ENCODE results near the gene CSNK2B.

DNA sequence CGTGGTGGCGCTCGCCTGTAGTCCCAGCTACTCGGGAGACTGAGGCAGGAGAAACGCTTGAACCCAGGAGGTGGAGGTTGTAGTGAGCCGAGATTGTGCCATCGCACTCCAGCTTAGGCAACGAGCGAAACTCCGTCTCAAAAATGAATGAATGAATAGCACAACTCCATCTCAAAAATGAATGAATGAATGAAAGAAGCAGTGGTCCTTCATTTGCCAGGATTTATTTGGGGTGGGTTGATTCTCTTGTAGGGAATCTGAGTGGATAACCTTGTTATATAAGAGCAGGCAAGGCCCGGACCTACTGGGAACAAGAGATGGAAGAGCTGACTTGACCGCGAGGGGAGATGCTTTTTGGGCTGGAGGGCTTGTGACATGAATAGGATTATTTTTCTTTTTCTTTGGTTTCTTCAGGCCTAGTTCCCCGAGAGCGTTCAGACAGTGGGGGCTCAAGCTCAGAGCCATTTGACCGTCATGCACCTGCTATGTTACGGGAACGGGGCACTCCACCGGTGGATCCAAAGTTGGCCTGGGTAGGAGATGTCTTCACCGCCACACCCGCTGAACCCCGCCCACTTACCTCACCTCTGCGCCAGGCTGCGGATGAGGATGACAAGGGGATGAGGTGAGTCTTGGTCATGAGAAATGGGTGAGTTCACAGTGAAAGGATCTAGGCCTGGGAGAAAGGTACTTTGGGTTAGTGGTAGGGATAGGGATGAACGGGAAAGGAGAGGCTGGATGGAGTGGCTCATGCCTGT, 35.5 kb upstream of the CSNK2B start:
- TF ChIP-seq, protein P1, sequence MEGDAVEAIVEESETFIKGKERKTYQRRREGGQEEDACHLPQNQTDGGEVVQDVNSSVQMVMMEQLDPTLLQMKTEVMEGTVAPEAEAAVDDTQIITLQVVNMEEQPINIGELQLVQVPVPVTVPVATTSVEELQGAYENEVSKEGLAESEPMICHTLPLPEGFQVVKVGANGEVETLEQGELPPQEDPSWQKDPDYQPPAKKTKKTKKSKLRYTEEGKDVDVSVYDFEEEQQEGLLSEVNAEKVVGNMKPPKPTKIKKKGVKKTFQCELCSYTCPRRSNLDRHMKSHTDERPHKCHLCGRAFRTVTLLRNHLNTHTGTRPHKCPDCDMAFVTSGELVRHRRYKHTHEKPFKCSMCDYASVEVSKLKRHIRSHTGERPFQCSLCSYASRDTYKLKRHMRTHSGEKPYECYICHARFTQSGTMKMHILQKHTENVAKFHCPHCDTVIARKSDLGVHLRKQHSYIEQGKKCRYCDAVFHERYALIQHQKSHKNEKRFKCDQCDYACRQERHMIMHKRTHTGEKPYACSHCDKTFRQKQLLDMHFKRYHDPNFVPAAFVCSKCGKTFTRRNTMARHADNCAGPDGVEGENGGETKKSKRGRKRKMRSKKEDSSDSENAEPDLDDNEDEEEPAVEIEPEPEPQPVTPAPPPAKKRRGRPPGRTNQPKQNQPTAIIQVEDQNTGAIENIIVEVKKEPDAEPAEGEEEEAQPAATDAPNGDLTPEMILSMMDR (optimal IDR thresholded peaks at IDR 0.05 in 1 of 3, IDR thresholded peaks at IDR 0.05 in 1 of 3, conservative IDR thresholded peaks at IDR 0.05 in 1 of 3; ENCODE audit: extremely low read depth in 1 of 3, insufficient read depth in 2 of 3, low read length in 3 of 3), result no peak
- no peak for TF ChIP-seq EZH2 (IDR thresholded peaks at IDR 0.05; ENCODE audit: low read length)

Data from keratinocyte (primary cell).